Frontal cortex (tissue), 4 donors: ENCODE data around the gene RNU2-63P. TPM values are rescaled to one million over a fixed set of nuclear protein-coding genes. Genes with fewer than 3 reads are reported as not detected.
"Not testable (repeated sequence)": the region's sequence is repeated elsewhere in the genome, so short reads cannot be mapped to it uniquely, and the experiment has no call there.

Experiments
- DNase-seq, 2 donors: peaks; one replicate each; pipeline ENCODE4 v3.0.0; 2012; ENCODE audit warnings: low spot score in 2 of 2
- FAIRE-seq: peaks from 2 replicates; lab custom pipeline; 2012; peaks lifted over from hg19 to GRCh38; lab: Jason Lieb, UNC
- total RNA-seq: library from RNA; depleted of rRNA; stranded (reverse); fragments of >200 nt; gene quantifications from one replicate; pipeline ENCODE4 v1.2.3, GENCODE V29; 2014
- donor health status: control.
- donor health status: control.
- donor health status: control.

RNU2-63P gene
- total RNA-seq: not detected

DNA sequence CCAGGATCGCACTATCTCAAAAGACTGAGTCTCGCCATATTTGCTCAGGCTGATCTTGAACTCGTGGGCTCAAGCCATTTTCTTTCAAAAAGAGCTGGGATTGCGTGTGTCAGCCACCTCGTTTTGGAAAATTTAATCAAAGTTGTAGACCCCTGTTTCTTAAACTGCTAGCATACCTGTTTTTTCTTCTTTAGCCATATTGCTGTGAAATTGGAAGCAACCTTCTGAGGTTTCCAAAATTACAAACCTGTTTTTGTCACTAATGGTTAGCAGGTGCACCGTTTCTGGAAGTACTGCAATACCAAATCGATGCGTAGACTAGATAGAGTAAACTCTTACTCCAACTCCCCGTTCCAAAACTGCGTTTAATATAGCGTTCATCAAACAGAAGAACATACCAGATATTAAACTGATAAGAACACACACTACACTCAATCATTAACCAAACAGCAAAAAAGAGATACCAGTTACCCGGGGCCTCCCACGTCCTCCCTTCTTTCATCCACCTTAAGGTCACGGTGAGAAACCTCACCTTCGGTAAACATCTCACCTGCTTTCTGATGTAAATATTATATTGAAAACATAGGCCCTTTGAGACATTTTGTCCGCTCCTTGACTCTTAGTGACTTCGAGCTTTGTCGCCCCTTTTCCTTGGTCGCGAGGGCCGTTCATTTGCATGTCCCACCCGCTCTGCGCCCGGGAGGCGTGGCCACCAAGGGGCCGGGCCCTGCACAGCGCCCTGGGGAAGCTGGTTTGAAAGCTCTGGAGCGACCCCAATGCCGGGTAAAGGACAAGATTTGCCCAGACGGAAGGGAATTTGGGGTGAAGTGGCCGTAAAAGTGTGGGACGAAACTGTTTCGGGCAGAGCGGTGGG lies at the start of gene RNU2-63P:
Gene RNU2-63P (minus strand): TSS at position 462 of the 874 bp plus-strand sequence.
- peak; percentile 47 to 65 for DNase-seq
- no peak for FAIRE-seq

DNA sequence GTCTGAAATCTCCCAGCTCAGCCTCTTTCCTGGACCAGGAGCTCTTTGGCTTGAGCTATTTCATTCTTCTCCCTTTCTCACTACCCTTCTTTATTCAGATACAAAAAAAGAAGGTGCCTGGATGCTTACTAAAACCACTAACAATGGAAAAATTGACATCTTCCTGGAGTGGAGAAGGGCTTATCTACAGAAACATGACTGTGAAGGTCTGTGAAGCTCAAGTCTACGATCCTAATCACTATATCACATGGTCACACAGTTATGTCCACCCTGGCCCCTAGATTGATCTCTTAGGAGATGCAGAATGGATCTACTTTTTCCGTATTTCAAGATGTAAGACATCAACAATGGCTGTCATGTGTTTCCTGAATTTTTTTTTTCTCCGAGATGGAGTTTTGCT lies 44.9 kb upstream of the RNU2-63P start:
- DNase-seq (no peak), FAIRE-seq (no peak)

GRCh38 chr2:88060907-88061275 lies 44.5 kb upstream of the RNU2-63P start:
- FAIRE-seq: no peak
- no peak for DNase-seq

GRCh38 chr2:88059979-88060906 lies 43.9 kb upstream of the RNU2-63P start:
- FAIRE-seq (no peak), DNase-seq (peak; percentile 63 to 67)

DNA sequence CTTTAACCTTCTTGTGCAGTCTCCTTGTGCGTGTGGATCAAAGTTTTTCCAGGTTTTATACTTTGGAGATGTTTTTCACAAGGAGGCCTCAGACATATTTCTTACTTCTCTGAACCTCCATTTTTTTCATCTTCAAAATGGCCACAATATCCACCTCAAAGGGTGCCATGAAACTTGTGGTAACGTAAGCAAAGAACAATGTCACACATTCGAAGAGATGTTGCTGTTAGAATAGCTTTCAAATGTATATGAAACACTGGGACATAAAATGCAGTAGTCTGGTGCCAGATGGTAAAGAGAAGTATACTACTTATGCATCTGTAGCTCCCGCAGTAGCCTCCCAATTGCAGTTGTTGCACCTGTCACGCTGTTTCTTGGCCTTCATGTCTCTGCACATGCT lies 41.8 kb upstream of the RNU2-63P start:
- no peak for FAIRE-seq
- DNase-seq: no peak

- no peak for FAIRE-seq
- no peak for DNase-seq
These were observed 41.1 kb upstream of the RNU2-63P start for GRCh38 chr2:88057437-88057844.

- FAIRE-seq: no peak
- DNase-seq: peak; percentile 90 to 94
These were observed 39.2 kb upstream of the RNU2-63P start, which contains the start of gene KRCC1 for GRCh38 chr2:88055371-88056128. Gene KRCC1, minus strand, starts transcription at chr2:88055783. Its CDS starts 27,220 bp downstream, at chr2:88028563.

- DNase-seq: peak in 1 of 2 donors; percentile 33
- no peak for FAIRE-seq
These were observed 38.5 kb upstream of the RNU2-63P start for GRCh38 chr2:88054782-88055370.

- no peak for DNase-seq
- FAIRE-seq: no peak
These were observed 37.8 kb upstream of the RNU2-63P start for GRCh38 chr2:88053934-88054781.

GRCh38 chr2:88053296-88053695 lies 36.9 kb upstream of the RNU2-63P start:
- DNase-seq: no peak
- no peak for FAIRE-seq

DNA sequence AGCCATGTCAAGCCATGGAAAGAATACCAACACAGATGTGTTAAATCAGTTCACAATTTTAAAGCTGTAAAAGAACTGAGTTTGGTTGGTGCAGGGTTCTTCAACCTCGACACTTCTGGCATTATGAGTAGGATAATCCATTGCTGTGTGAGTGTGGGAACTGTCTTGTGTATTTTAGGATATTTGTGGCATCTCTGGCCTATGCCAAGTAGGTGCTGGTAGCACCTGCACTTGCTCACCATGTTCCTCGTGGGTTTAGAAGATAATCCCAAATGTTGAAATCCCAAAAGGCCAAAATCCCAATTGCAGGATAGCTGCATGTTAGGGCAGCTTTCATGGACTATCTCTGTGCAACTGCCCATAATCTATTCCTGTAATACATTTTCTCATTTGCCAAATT lies 35.4 kb upstream of the RNU2-63P start:
- no peak for DNase-seq

GRCh38 chr2:88049622-88050021 lies 33.3 kb upstream of the RNU2-63P start:
- no peak for FAIRE-seq
- no peak for DNase-seq

More for the DNA sequence above, 35.4 kb upstream of the RNU2-63P start:
- no peak for FAIRE-seq

GRCh38 chr2:88048541-88048940 lies 32.2 kb upstream of the RNU2-63P start:
- DNase-seq: no peak
- no peak for FAIRE-seq

- FAIRE-seq, DNase-seq: not testable (repeated sequence)
These were observed 29.2 kb upstream of the RNU2-63P start for GRCh38 chr2:88045561-88045960.

GRCh38 chr2:88042476-88042875 lies 26.1 kb upstream of the RNU2-63P start:
- DNase-seq (no peak), FAIRE-seq (no peak)

DNA sequence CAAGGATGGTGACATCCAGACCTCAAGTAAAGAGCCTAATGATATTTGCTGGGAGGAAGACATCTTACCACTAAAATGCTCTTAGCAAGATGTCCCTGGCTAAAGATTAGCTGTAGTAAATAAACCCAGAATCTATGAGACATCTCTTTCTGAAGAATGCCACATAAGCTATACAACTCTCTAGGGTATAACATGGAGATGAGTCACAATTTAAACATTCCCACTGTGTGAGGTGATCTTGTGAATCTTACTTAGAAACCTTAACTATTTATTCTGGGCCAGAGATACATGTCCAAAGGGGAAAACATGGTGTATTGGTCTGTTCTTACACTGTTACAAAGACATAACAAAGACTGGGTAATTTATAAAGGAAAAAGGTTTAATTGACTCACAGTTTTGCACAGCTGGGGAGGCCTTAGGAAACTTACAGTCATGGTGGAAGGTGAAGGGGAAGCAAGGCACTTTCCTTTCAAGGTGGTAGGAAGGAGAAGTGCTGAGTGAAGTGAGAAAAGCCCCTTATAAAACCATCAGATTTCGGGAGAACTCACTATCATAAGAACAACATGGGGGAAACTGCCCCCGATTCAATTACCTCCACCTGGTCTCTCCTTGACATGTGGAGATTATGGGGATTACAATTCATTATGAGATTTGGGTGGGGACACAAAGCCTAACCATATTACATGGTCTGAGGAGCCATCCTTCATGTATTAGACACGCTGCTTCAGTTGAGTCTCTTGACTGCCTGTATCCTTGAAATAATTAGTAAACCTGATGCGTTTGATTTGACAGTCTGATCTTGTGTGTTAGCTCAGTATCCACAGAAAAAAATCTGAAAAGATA lies 22.1 kb upstream of the RNU2-63P start:
- FAIRE-seq: no peak
- DNase-seq: no peak

DNA sequence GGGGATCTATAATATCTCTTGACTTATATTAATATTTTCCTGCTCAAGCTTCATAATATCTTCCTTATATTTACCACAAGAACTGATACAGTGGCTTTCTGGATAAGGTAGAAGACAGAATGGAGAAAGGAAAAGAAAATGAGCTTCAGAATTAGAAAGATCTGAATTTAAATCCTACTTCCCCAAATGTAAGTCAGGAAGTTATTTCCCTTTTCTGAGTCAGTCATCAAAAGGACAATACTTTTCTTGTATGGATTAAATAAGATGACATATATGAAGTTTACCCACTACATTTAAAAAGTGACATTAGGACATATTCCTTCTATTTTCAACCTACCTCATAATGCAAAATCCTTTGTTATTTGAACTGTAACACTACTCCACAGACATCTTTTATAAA lies 20.3 kb upstream of the RNU2-63P start:
- FAIRE-seq (no peak), DNase-seq (no peak)

GRCh38 chr2:88036182-88036581 lies 19.8 kb upstream of the RNU2-63P start:
- DNase-seq (no peak), FAIRE-seq (no peak)
